DOHH2 (cell line): ENCODE results near the gene TTC39B.

Source experiments
- CTCF ChIP-seq: fragments of 200-600 bp; sonication (generic); IDR thresholded peaks from one replicate; pipeline ENCODE4 v1.5.1; 2014; ENCODE audit warnings: antibody characterized with exemption, mild to moderate bottlenecking, low read depth, low read length; ENCODE audit not compliant: poor library complexity, severe bottlenecking
- EZH2phosphoT487 ChIP-seq: fragments of 200-600 bp; sonication (generic); IDR thresholded peaks from 2 replicates; pipeline ENCODE4 v1.6.1; 2017; ENCODE audit warnings: borderline replicate concordance, mild to moderate bottlenecking, antibody characterized with exemption, low read length, moderate library complexity, mixed read lengths

- TF ChIP-seq CTCF (no peak), EZH2phosphoT487 (no peak)
Observed at GRCh38 chr9:15353892-15354291, 46.9 kb upstream of the TTC39B start.
